Ishikawa (cell line): Measurements from ENCODE around the gene PIAS4.

Experiments used
- CREB1 ChIP-seq: IDR thresholded peaks from 2 replicates; pipeline ENCODE4 v1.6.1; 2012; ENCODE audit warnings: low read depth
- EGR1 ChIP-seq: IDR thresholded peaks from 2 replicates; pipeline ENCODE4 v1.6.1; 2012
- EP300 ChIP-seq: IDR thresholded peaks from 2 replicates; pipeline ENCODE4 v1.6.1; 2012; ENCODE audit warnings: borderline replicate concordance
- FOXM1 ChIP-seq: IDR thresholded peaks from 2 replicates; pipeline ENCODE4 v1.6.1; 2012; ENCODE audit warnings: low read depth, borderline replicate concordance
- MAX ChIP-seq: IDR thresholded peaks from 2 replicates; pipeline ENCODE4 v1.6.1; 2012
- RAD21 ChIP-seq: IDR thresholded peaks from 2 replicates; pipeline ENCODE4 v1.6.1; 2012; ENCODE audit warnings: low read depth
- REST ChIP-seq: IDR thresholded peaks from 2 replicates; pipeline ENCODE4 v1.6.1; 2012; ENCODE audit warnings: low read depth, mild to moderate bottlenecking
- TCF12 ChIP-seq: IDR thresholded peaks from 2 replicates; pipeline ENCODE4 v1.6.1; 2012; ENCODE audit warnings: low read depth
- TEAD4 ChIP-seq: IDR thresholded peaks from 2 replicates; pipeline ENCODE4 v1.6.1; 2012
- USF1 ChIP-seq: IDR thresholded peaks from 2 replicates; pipeline ENCODE4 v1.6.1; 2012
- YY1 ChIP-seq: IDR thresholded peaks from 2 replicates; pipeline ENCODE4 v1.6.1; 2012; ENCODE audit warnings: low read depth

GRCh38 chr19:4088975-4089374 lies 81.4 kb downstream of the PIAS4 start:
- no peak for TF ChIP-seq MAX
- TF ChIP-seq EP300, result no peak
- TF ChIP-seq REST, result no peak
- TF ChIP-seq USF1, result no peak
- no peak for TF ChIP-seq CREB1
- TF ChIP-seq FOXM1, result no peak
- TF ChIP-seq TEAD4, result no peak
- no peak for TF ChIP-seq RAD21
- no peak for TF ChIP-seq YY1
- TF ChIP-seq TCF12, result no peak
- TF ChIP-seq EGR1, result no peak
